Measurements from ENCODE around the gene DHH.

GRCh38 chr12:49044660-49045059, 49.9 kb downstream of the DHH start:
- no peak for TF ChIP-seq CTCF (IDR thresholded peaks at IDR 0.05)
- TF ChIP-seq POLR2A (IDR thresholded peaks at IDR 0.05): no peak
